Liver (tissue), 9 donors: ENCODE data around the gene TSPYL4. TPM values are rescaled to one million over a fixed set of nuclear protein-coding genes. Genes with fewer than 3 reads are reported as not detected.

Experiments
- DNase-seq: peaks from one replicate; pipeline ENCODE4 v3.0.0-alpha.2; 2017; ENCODE audit warnings: low spot score
- H3K27ac ChIP-seq, 2 donors: one replicate each; pipeline ENCODE4 v1.7.0; 2013; ENCODE audit warnings: inconsistent platforms in 2 of 2, low read length in 2 of 2, control low read depth in 1 of 2, low read depth in 1 of 2, mild to moderate bottlenecking in 1 of 2
- H3K27me3 ChIP-seq, 4 donors: one replicate each; pipeline versions ENCODE4 v1.6.1 to v1.7.0; 2013; ENCODE audit warnings: low read length in 3 of 4, inconsistent platforms in 1 of 4, mild to moderate bottlenecking in 1 of 4, moderate library complexity in 1 of 4; ENCODE audit not compliant: control insufficient read depth in 4 of 4, insufficient read depth in 4 of 4
- H3K36me3 ChIP-seq, 4 donors: one replicate each; pipeline versions ENCODE4 v1.6.1 to v1.7.0; 2013; ENCODE audit warnings: low read length in 3 of 4, mild to moderate bottlenecking in 3 of 4, low read depth in 1 of 4, moderate library complexity in 1 of 4; ENCODE audit not compliant: control insufficient read depth in 4 of 4, insufficient read depth in 3 of 4
- H3K4me1 ChIP-seq, 4 donors: one replicate each; pipeline versions ENCODE4 v1.6.1 to v1.7.0; 2013; ENCODE audit warnings: low read length in 3 of 4, mild to moderate bottlenecking in 3 of 4, moderate library complexity in 1 of 4; ENCODE audit not compliant: control insufficient read depth in 4 of 4, insufficient read depth in 4 of 4
- H3K4me3 ChIP-seq, 3 donors: one replicate each; pipeline versions ENCODE4 v1.6.1 to v1.7.0; 2013; ENCODE audit warnings: low read length in 3 of 3, control low read depth in 1 of 3, low read depth in 1 of 3, mild to moderate bottlenecking in 1 of 3
- H3K9ac ChIP-seq, 2 donors: one replicate each; pipeline ENCODE4 v1.7.0; 2013; ENCODE audit warnings: low read length in 2 of 2, mild to moderate bottlenecking in 2 of 2, moderate library complexity in 2 of 2, control low read depth in 1 of 2, low read depth in 1 of 2
- H3K9me3 ChIP-seq, 4 donors: one replicate each; pipeline versions ENCODE4 v1.6.1 to v1.7.0; 2013; ENCODE audit warnings: low read length in 3 of 4; ENCODE audit not compliant: control insufficient read depth in 4 of 4
- ATF3 ChIP-seq: IDR thresholded peaks from 2 replicates; pipeline ENCODE4 v1.6.1; 2016; ENCODE audit warnings: antibody characterized with exemption
- EGR1 ChIP-seq, 2 donors: IDR thresholded peaks; 2 replicates each; pipeline ENCODE4 v1.6.1; 2016 to 2018; ENCODE audit warnings: antibody characterized with exemption in 2 of 2, low read depth in 2 of 2
- FOXA1 ChIP-seq: IDR thresholded peaks from 2 replicates; pipeline ENCODE4 v1.6.1; 2016; ENCODE audit warnings: antibody characterized with exemption
- FOXA2 ChIP-seq: IDR thresholded peaks from 2 replicates; pipeline ENCODE4 v1.6.1; 2016; ENCODE audit warnings: antibody characterized with exemption
- HNF4G ChIP-seq: IDR thresholded peaks from 2 replicates; pipeline ENCODE4 v1.6.1; 2016; ENCODE audit warnings: antibody characterized with exemption
- NR2F2 ChIP-seq: IDR thresholded peaks from 2 replicates; pipeline ENCODE4 v1.6.1; 2016; ENCODE audit warnings: antibody characterized with exemption
- RAD21 ChIP-seq, 2 donors: IDR thresholded peaks; 2 replicates each; pipeline ENCODE4 v1.6.1; 2016; ENCODE audit warnings: antibody characterized with exemption in 2 of 2, mild to moderate bottlenecking in 2 of 2
- RXRA ChIP-seq, 2 donors: IDR thresholded peaks; 2 replicates each; pipeline ENCODE4 v1.6.1; 2017 to 2018; ENCODE audit warnings: antibody characterized with exemption in 2 of 2, mild to moderate bottlenecking in 1 of 2
- TAF1 ChIP-seq: conservative IDR thresholded peaks from 2 replicates; pipeline ENCODE4 v1.6.1; 2016; ENCODE audit warnings: antibody characterized with exemption, mild to moderate bottlenecking
- YY1 ChIP-seq: IDR thresholded peaks from 2 replicates; pipeline ENCODE4 v1.6.1; 2016; ENCODE audit warnings: antibody characterized with exemption, mild to moderate bottlenecking
- WGBS: extraction: QIAGEN DNeasy Blood & Tissue Kit; methylation state at CpG from one replicate; pipeline ENCODE4 v1.1.7; 2013; 5-methylcytosine and 5-hydroxymethylcytosine counted together
- polyA plus RNA-seq, 2 donors: library from polyadenylated mRNA; stranded (reverse) in 1 of 2; unstranded in 1 of 2; fragments of 200-250 nt in 1 of 2; fragments of >200 nt in 1 of 2; fragmentation: Nextera tagmentation in 1 of 2; extraction: Ambion mirVana in 1 of 2; gene quantifications; one replicate each; pipeline versions ENCODE4 v1.2.1 to v1.2.3, GENCODE V29; 2013 to 2015
- total RNA-seq, 2 donors: library from RNA; depleted of rRNA; stranded (reverse); fragments of >200 nt; gene quantifications; one replicate each; pipeline ENCODE4 v1.2.3, GENCODE V29; 2014
- TF ChIP-seq, protein P1 (sequence below): fragments of 150-350 bp; IDR thresholded peaks from 2 replicates; pipeline ENCODE4 v1.5.1; 2017; ENCODE audit warnings: improper control_type of control experiment, low read depth, low read length; ENCODE audit not compliant: missing input control
- TF ChIP-seq, protein P2 (sequence below): IDR thresholded peaks from 2 replicates; pipeline ENCODE4 v1.6.1; 2016; ENCODE audit warnings: antibody characterized with exemption
- TF ChIP-seq, protein P3 (sequence below): IDR thresholded peaks from 2 replicates; pipeline ENCODE4 v1.6.1; 2016; ENCODE audit warnings: antibody characterized with exemption, mild to moderate bottlenecking
- donor health status: healthy.
- donor health status: healthy.
- donor health status: healthy.
- donor health status: healthy.
- donor health status: healthy.

Gene TSPYL4
- total and polyA plus RNA-seq, 4 donors, result 3.6 to 7.4 (median 3.8) TPM

DNA sequence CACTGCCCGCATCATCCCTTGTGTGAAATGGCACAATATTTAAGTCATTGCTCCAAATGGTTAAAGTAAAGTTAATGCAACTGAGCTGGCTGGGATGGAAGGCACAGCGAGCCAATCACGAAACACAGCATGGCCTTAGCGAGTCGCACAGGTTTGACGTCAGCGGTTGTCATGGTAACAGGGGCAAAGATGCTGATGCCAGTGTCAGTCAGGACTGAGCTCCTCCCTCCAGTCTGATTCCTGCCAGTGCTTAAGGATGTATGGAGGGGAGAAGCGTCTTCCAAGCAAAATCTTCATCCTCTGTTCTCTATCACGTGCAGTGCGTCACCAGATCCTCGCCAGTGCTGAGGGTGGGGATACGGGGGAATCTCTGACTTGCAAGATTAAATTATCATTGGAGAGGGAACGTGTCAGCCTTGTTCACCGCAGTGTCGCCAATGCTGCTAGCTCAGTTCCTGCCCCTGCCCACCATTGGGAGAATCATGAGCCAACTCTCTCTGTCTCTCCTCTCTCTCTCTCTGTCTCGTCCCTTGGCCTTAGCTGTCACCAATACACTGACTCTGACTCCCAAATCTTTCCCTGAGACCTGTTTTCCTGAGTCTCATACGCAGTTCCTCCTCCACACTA is 24.5 kb downstream of the TSPYL4 start (continued):
- TF ChIP-seq ATF3, result no peak

DNA sequence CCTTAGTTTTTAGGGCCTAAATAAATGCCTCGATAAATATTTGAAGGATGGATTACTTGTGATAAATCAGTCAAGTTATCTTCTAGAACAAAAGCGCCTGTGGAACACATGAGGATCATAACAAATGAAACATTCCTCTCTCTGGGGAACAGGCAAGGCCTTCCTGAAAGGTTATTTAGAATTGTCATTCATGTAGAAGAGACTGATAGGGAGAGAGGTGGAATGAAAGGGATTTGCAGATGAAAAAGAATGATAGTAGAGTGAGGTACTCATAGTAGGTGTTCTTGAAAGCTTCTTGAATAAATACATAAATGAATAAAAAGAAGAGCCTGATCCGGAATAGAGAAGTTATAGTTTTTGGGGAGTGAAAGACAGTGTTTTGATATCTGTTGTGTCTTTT is 30.5 kb downstream of the TSPYL4 start:
- Histone ChIP-seq H3K4me3 (no peak overlapping the region), H3K9ac (no peak overlapping the region), H3K36me3 (peaks cover 0 to 3% (median 3%) of the 10 kb centered on the region in 4 donors), H3K27me3 (no peaks in the 10 kb centered on the region), H3K4me1 (no peaks in the 10 kb centered on the region), H3K9me3 (no peaks in the 10 kb centered on the region), H3K27ac (no peak overlapping the region)
- 93% methylated on average over 3 of the region's 3 CpGs for WGBS
- DNase-seq, result no peak
- TF ChIP-seq, protein P1, sequence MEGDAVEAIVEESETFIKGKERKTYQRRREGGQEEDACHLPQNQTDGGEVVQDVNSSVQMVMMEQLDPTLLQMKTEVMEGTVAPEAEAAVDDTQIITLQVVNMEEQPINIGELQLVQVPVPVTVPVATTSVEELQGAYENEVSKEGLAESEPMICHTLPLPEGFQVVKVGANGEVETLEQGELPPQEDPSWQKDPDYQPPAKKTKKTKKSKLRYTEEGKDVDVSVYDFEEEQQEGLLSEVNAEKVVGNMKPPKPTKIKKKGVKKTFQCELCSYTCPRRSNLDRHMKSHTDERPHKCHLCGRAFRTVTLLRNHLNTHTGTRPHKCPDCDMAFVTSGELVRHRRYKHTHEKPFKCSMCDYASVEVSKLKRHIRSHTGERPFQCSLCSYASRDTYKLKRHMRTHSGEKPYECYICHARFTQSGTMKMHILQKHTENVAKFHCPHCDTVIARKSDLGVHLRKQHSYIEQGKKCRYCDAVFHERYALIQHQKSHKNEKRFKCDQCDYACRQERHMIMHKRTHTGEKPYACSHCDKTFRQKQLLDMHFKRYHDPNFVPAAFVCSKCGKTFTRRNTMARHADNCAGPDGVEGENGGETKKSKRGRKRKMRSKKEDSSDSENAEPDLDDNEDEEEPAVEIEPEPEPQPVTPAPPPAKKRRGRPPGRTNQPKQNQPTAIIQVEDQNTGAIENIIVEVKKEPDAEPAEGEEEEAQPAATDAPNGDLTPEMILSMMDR, result no peak
- TF ChIP-seq NR2F2, result no peak
- TF ChIP-seq HNF4G, result no peak
- TF ChIP-seq FOXA1, result no peak
- TF ChIP-seq FOXA2, result no peak
- TF ChIP-seq, protein P2, sequence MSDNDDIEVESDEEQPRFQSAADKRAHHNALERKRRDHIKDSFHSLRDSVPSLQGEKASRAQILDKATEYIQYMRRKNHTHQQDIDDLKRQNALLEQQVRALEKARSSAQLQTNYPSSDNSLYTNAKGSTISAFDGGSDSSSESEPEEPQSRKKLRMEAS, result no peak

DNA sequence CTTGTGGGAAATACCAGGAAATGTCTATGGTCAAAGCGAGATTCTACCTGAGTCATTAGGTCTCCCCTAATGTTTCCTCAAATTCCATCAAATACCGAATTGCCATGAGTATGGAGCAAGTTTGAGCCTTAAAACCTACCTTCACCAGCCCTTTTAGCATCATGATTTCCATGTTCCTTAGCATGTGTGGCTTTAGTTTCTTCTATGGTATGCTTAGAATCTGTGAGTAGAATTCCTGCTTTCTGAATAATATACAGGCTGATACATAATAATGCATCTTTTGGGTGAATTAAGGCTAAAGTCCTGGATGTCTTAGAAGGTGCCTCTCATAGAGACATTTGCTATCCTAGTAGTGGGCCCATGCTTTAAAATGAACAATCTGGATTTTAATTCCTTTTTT is 32.0 kb downstream of the TSPYL4 start:
- Histone ChIP-seq H3K9ac (no peak overlapping the region), H3K4me1 (no peaks in the 10 kb centered on the region), H3K36me3 (peaks cover 0 to 3% (median 3%) of the 10 kb centered on the region in 4 donors), H3K4me3 (no peak overlapping the region), H3K27me3 (no peaks in the 10 kb centered on the region), H3K9me3 (no peaks in the 10 kb centered on the region), H3K27ac (no peak overlapping the region)
- TF ChIP-seq EGR1 (IDR thresholded peaks at IDR 0.05; ENCODE audit: low read depth in 2 of 2) (no peak), FOXA2 (no peak), NR2F2 (no peak), RAD21 (IDR thresholded peaks at IDR 0.05) (no peak), YY1 (no peak), TAF1 (no peak), RXRA (IDR thresholded peaks at IDR 0.05) (no peak)
- TF ChIP-seq, protein P1, result no peak
- TF ChIP-seq, protein P3, sequence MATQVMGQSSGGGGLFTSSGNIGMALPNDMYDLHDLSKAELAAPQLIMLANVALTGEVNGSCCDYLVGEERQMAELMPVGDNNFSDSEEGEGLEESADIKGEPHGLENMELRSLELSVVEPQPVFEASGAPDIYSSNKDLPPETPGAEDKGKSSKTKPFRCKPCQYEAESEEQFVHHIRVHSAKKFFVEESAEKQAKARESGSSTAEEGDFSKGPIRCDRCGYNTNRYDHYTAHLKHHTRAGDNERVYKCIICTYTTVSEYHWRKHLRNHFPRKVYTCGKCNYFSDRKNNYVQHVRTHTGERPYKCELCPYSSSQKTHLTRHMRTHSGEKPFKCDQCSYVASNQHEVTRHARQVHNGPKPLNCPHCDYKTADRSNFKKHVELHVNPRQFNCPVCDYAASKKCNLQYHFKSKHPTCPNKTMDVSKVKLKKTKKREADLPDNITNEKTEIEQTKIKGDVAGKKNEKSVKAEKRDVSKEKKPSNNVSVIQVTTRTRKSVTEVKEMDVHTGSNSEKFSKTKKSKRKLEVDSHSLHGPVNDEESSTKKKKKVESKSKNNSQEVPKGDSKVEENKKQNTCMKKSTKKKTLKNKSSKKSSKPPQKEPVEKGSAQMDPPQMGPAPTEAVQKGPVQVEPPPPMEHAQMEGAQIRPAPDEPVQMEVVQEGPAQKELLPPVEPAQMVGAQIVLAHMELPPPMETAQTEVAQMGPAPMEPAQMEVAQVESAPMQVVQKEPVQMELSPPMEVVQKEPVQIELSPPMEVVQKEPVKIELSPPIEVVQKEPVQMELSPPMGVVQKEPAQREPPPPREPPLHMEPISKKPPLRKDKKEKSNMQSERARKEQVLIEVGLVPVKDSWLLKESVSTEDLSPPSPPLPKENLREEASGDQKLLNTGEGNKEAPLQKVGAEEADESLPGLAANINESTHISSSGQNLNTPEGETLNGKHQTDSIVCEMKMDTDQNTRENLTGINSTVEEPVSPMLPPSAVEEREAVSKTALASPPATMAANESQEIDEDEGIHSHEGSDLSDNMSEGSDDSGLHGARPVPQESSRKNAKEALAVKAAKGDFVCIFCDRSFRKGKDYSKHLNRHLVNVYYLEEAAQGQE, result no peak
- DNase-seq, result no peak
- 95% methylated on average over 2 of the region's 2 CpGs for WGBS
